ENCODE measurements around the gene WASF2.

- no peak for TF ChIP-seq CTCF (IDR thresholded peaks at IDR 0.05)
- no peak for TF ChIP-seq POLR2A (IDR thresholded peaks at IDR 0.05)
These were observed 14.2 kb downstream of the WASF2 start for GRCh38 chr1:27475720-27476119.
